Upper lobe of right lung (tissue), 1 donor: Measurements from ENCODE around the gene CDC42EP4. TPM values are rescaled to one million over a fixed set of nuclear protein-coding genes. Genes with fewer than 3 reads are reported as not detected.
"Not testable (repeated sequence)": the region's sequence is repeated elsewhere in the genome, so short reads cannot be mapped to it uniquely, and the experiment has no call there.

Experiments used
- ATAC-seq: fragments of 200-7000 bp; cut with Tn5 transposase; one replicate; pipeline ENCODE4 v1.9.1; 2020; ENCODE audit warnings: mild to moderate bottlenecking, moderate library complexity
- DNase-seq: peaks from one replicate; pipeline ENCODE4 v3.0.0-alpha.2; 2020
- H3K27ac ChIP-seq: fragments of 200-600 bp; one replicate; pipeline ENCODE4 v1.8.0; 2022
- H3K27me3 ChIP-seq: fragments of 200-600 bp; one replicate; pipeline ENCODE4 v1.8.0; 2022; ENCODE audit warnings: mild to moderate bottlenecking
- H3K36me3 ChIP-seq: fragments of 200-600 bp; one replicate; pipeline ENCODE4 v1.8.0; 2022
- H3K4me1 ChIP-seq: fragments of 200-600 bp; one replicate; pipeline ENCODE4 v1.8.0; 2022
- H3K4me3 ChIP-seq: fragments of 200-600 bp; one replicate; pipeline ENCODE4 v1.8.0; 2022; ENCODE audit warnings: mild to moderate bottlenecking
- H3K9me3 ChIP-seq: fragments of 200-600 bp; one replicate; pipeline ENCODE4 v1.8.0; 2022
- intact Hi-C: fragments of 100-400 bp; cut with DNase I; formaldehyde crosslinking; loops from one replicate; pipeline ENCODE4 v1.11.0; 2022
- total RNA-seq: library from RNA; stranded (reverse); fragmentation: NEBNext Ultra II Directional; extraction: Animal tissue kit (Norgen Biotek cat#: 25700); gene quantifications from one replicate; pipeline ENCODE4 v1.2.1, GENCODE V29; 2021
- TF ChIP-seq, protein P1 (sequence below): fragments of 200-600 bp; IDR thresholded peaks from one replicate; pipeline ENCODE4 v1.8.0; 2022; ENCODE audit warnings: antibody characterized with exemption
- donor health status: DM: no; HTN: yes; CAD: no; lungs with severe emphysema.

CDC42EP4 gene
- total RNA-seq, 1 donor from 2014 or later, result 59.0 TPM

DNA sequence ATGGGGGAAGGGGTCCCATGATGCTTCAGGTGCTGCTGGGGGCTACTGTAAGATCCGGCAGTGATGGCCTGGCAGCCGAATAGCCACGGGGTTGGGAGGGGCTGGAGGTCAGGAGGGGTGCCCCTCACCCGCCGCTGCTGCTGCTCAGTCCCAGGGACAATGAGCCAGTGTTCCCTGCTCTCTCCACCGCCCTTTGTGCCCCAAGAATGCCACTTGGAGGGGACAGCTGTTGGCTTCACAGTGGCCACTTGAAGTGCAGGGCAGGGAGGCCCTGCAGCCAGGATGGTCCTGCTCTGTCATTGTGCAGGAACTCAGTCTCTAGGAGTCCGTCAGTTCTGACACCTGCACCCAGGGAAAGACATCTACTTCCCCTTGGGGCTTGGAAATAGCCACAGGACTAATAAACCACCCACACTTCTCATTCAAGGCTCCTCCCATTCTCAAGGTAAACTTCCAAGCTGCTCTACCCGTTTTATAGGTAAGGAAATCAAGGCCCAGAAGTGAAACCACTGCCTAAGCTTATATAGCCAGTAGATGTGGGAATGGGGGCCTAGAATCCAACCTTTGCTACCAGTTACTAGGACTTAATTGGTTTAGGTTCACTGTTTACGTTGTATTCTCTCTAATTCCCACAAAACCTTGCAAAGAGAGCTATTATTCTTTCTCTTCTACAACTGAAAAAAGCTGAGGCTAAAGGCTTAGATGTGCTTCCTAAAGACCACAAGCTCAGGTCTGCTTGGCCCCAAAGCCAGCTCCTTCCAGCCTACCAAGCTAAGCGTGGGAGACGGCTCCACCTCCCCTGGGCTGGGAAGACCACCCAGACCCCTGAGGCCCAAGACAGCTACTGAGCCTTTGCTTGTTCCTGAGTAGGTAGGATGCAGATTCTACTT, 43.9 kb downstream of the CDC42EP4 start:
- no peaks in the 10 kb centered on the region for H3K9me3 ChIP-seq
- no peak overlapping the region for H3K4me3 ChIP-seq
- H3K36me3 ChIP-seq, result no peaks in the 10 kb centered on the region
- H3K27me3 ChIP-seq, result no peaks in the 10 kb centered on the region
- no peak overlapping the region for H3K27ac ChIP-seq
- no peak for DNase-seq
- no peaks in the 10 kb centered on the region for H3K4me1 ChIP-seq
- ATAC-seq, result no peak
- TF ChIP-seq, protein P1, sequence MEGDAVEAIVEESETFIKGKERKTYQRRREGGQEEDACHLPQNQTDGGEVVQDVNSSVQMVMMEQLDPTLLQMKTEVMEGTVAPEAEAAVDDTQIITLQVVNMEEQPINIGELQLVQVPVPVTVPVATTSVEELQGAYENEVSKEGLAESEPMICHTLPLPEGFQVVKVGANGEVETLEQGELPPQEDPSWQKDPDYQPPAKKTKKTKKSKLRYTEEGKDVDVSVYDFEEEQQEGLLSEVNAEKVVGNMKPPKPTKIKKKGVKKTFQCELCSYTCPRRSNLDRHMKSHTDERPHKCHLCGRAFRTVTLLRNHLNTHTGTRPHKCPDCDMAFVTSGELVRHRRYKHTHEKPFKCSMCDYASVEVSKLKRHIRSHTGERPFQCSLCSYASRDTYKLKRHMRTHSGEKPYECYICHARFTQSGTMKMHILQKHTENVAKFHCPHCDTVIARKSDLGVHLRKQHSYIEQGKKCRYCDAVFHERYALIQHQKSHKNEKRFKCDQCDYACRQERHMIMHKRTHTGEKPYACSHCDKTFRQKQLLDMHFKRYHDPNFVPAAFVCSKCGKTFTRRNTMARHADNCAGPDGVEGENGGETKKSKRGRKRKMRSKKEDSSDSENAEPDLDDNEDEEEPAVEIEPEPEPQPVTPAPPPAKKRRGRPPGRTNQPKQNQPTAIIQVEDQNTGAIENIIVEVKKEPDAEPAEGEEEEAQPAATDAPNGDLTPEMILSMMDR, result no peak
- intact Hi-C loops, result no loop called here

- H3K27ac ChIP-seq, result no peak overlapping the region
- ATAC-seq (no peak), DNase-seq (no peak)
- no peaks in the 10 kb centered on the region for H3K9me3 ChIP-seq
- H3K4me3 ChIP-seq, result no peak overlapping the region
- TF ChIP-seq, protein P1, result no peak
- no peaks in the 10 kb centered on the region for H3K4me1 ChIP-seq
- intact Hi-C loops, result no loop called here
- H3K36me3 ChIP-seq, result no peaks in the 10 kb centered on the region
- no peaks in the 10 kb centered on the region for H3K27me3 ChIP-seq
Observed at GRCh38 chr17:73266796-73267195, 45.0 kb downstream of the CDC42EP4 start.

DNA sequence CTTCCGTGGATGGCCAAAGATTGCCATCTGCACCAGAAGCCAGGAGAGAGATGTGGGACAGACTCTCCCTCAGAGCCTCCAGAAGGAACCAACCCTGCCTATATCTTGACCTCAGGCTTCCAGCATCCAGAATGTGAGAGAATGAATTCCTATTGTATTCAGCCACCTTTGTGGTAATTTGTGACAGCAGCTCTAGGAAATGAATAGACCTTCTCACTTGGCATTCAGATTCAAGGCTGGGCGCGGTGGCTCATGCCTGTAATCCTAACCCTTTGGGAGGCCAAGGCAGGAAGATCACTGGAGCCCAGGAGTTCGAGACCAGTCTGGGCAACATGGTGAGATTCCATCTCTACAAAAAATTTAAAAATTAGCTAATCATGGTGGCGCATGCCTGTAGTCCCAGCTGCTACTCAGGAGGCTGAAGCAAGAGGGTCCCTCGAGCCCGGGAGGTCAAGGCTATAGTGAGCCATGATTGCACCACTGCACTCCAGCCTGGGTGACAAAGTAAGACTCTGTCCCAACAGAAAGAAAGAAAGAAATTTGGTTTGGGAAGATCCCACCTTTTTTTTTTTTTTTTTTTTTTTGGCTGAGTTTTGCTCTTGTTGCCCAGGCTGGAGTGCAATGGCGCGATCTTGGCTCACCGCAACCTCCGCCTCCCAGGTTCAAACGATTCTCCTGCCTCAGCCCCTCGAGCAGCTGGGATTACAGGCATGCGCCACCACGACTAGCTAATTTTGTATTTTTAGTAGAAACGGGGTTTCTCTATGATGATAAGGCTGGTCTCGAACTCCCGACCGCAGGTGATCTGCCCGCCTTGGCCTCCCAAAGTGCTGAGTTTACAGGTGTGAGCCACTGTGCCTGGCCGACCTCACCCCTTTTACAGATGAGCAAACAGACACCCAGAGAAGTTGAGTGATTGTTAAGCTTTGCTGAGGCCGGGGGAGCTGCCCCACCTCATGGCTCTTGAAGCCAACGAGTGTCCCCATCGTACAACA, 45.9 kb downstream of the CDC42EP4 start:
- H3K4me3 ChIP-seq, result no peak overlapping the region
- H3K27me3 ChIP-seq, result no peaks in the 10 kb centered on the region
- ATAC-seq (no peak), DNase-seq (no peak)
- no peaks in the 10 kb centered on the region for H3K4me1 ChIP-seq
- intact Hi-C loops, result no loop called here
- H3K36me3 ChIP-seq, result no peaks in the 10 kb centered on the region
- no peaks in the 10 kb centered on the region for H3K9me3 ChIP-seq
- TF ChIP-seq, protein P1, result no peak
- H3K27ac ChIP-seq, result no peak overlapping the region

DNA sequence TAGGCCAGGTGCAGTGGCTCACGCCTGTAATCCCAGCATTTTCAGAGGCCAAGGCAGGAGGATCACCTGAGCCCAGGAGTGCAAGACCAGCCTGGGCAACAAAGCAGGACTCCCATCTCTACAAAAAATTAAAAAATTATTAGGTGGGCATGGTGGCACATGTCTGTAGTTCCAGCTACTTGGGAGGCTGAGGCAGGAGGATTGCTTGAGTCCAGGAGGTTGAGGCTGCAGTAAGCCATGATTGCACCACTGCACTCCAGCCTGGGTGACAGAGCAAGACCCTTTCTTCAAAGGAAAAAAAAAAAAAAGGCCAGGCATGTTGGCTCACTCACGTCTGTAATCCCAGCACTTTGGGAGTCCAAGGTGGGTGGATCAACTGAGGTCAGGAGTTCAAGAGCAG, 47.4 kb downstream of the CDC42EP4 start:
- H3K27me3 ChIP-seq, H3K4me1 ChIP-seq, H3K36me3 ChIP-seq, ATAC-seq, intact Hi-C loops, H3K4me3 ChIP-seq, H3K27ac ChIP-seq, H3K9me3 ChIP-seq, DNase-seq: not testable (repeated sequence)

DNA sequence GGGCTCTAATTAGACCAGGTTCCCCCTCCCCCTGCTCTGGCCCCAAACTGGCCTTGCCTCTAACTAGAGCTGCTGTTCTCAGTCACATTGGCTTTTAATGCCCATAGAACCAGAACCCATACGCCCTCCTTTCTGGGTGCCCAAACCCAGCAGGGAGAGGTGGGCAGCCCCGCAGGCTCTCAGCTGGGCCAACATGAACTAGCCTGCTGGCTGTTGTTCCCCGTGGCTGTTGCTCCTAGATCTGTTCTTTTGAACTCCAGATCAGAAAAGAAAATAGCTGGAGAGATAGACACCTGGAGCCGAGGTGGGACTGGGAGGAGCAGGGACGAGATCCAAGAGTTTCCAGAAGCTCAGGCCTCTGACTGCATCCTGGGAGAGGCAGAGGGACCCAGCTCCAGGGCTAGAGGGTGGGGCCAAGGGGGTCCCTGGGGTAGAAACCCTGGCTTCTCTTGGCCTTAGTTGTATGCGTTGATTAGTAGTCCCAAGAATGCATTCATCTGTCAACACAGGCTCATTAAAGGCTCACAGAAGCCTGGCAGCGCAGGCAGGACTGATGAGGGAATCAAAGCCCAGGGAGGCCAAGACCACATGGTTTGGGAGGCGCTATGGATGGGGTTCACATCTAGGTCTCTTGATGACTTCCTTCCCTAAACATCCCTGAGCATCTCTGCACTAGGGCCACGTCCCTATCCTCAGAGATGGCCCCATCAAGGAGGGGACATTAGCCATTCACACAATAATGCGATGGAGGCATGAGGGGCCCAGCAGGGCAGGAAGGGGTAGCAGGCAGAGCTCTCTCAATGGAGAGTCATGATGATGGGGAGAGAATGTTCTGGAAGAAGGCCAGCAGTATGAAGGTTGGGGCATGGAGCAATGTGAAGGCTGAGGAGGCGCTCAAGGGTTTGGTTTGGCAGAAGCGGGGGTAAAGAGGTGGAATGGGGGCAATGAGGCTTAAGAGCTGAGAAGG, 48.8 kb downstream of the CDC42EP4 start:
- ATAC-seq, result no peak
- no peaks in the 10 kb centered on the region for H3K9me3 ChIP-seq
- TF ChIP-seq, protein P1, result no peak
- no peak overlapping the region for H3K4me3 ChIP-seq
- DNase-seq, result no peak
- intact Hi-C loops, result no loop called here
- H3K4me1 ChIP-seq, result no peaks in the 10 kb centered on the region
- H3K27ac ChIP-seq, result no peak overlapping the region
- no peaks in the 10 kb centered on the region for H3K36me3 ChIP-seq
- H3K27me3 ChIP-seq, result no peaks in the 10 kb centered on the region
